H1 (cell line): ENCODE measurements around the gene ESR1. TPM values are rescaled to one million over a fixed set of nuclear protein-coding genes. Genes with fewer than 3 reads are reported as not detected.

Experiments
- CTCF ChIA-PET: fragments of 300-600 bp; sonication (Branson Sonifier 250); formaldehyde crosslinking; loops from one replicate; lab custom pipeline; 2021; ENCODE audit not compliant: partially characterized antibody; lab: Charles Lee
- POLR2A ChIA-PET: fragments of 300-600 bp; sonication (Branson Sonifier 250); formaldehyde crosslinking; loops from one replicate; lab custom pipeline; 2021; ENCODE audit warnings: inconsistent platforms; ENCODE audit not compliant: partially characterized antibody; lab: Charles Lee
- DNase-seq, 2 experiments: peaks; one replicate each; pipeline versions ENCODE4 v3.0.0 to v3.0.0-alpha.2; 2010 to 2022; ENCODE audit warnings: low spot score in 2 of 2, low read depth in 1 of 2, mixed read lengths in 1 of 2
- FAIRE-seq: peaks from 2 replicates; lab custom pipeline; 2011; peaks lifted over from hg19 to GRCh38; lab: Jason Lieb, UNC
- H2AFZ ChIP-seq: 2 replicates; pipeline ENCODE4 v1.8.1; 2012; ENCODE audit warnings: low read length, inconsistent platforms
- H2AK5ac ChIP-seq: 2 replicates; pipeline ENCODE4 v1.6.1; 2013; ENCODE audit warnings: low read depth, low read length
- H2BK120ac ChIP-seq: replicated peaks from 2 replicates; pipeline ENCODE3; 2013; ENCODE audit warnings: low read depth, low read length, inconsistent platforms
- H2BK12ac ChIP-seq: 2 replicates; pipeline ENCODE4 v1.6.1; 2013; ENCODE audit warnings: low read depth, low read length
- H2BK15ac ChIP-seq: 2 replicates; pipeline ENCODE4 v1.6.1; 2013; ENCODE audit warnings: low read length
- H2BK20ac ChIP-seq: 2 replicates; pipeline ENCODE4 v1.6.1; 2013; ENCODE audit warnings: low read length
- H2BK5ac ChIP-seq: 2 replicates; pipeline ENCODE4 v1.6.1; 2013; ENCODE audit warnings: low read depth, low read length
- H3K14ac ChIP-seq: 2 replicates; pipeline ENCODE4 v1.6.1; 2013; ENCODE audit warnings: inconsistent platforms; ENCODE audit not compliant: insufficient read length
- H3K18ac ChIP-seq: 2 replicates; pipeline ENCODE4 v1.6.1; 2013; ENCODE audit warnings: low read length; ENCODE audit errors: extremely low read depth
- H3K23ac ChIP-seq: 2 replicates; pipeline ENCODE4 v1.6.1; 2013; ENCODE audit warnings: inconsistent platforms; ENCODE audit not compliant: insufficient read length
- H3K23me2 ChIP-seq: 2 replicates; pipeline ENCODE4 v1.6.1; 2013; ENCODE audit warnings: low read depth, low read length
- H3K27ac ChIP-seq: 2 replicates; pipeline ENCODE4 v1.6.1; 2011; ENCODE audit warnings: low read depth, low read length, inconsistent platforms
- H3K27me3 ChIP-seq, 4 experiments: replicated peaks in 1 of 4; 1 replicate in 1 of 4; 2 replicates in 3 of 4; pipeline versions ENCODE4 v1.6.1 to v1.8.1; 2011 to 2013; ENCODE audit warnings: low read length in 3 of 4, mild to moderate bottlenecking in 3 of 4, inconsistent platforms in 2 of 4, mixed read lengths in 2 of 4, moderate library complexity in 1 of 4; ENCODE audit not compliant: control insufficient read depth in 3 of 4, insufficient read depth in 3 of 4; ENCODE audit errors: extremely low read depth in 1 of 4
- H3K36me3 ChIP-seq, 4 experiments: 2 replicates each; pipeline versions ENCODE4 v1.6.1 to v1.8.1; 2011 to 2013; ENCODE audit warnings: mild to moderate bottlenecking in 4 of 4, low read length in 3 of 4, moderate library complexity in 2 of 4, control low read depth in 1 of 4, inconsistent platforms in 1 of 4; ENCODE audit not compliant: insufficient read depth in 4 of 4, control insufficient read depth in 2 of 4
- H3K4ac ChIP-seq: replicated peaks from 2 replicates; pipeline ENCODE3; 2013; ENCODE audit warnings: low read length, low read depth, mixed read lengths, inconsistent platforms; ENCODE audit not compliant: insufficient read length
- H3K4me1 ChIP-seq, 4 experiments: replicated peaks in 1 of 4; 1 replicate in 1 of 4; 2 replicates in 3 of 4; pipeline versions ENCODE4 v1.6.1 to v1.8.1; 2011 to 2013; ENCODE audit warnings: low read length in 3 of 4, inconsistent platforms in 2 of 4, mixed read lengths in 1 of 4; ENCODE audit not compliant: insufficient read depth in 4 of 4, control insufficient read depth in 3 of 4
- H3K4me2 ChIP-seq, 2 experiments: 2 replicates each; pipeline versions ENCODE4 v1.6.1 to v1.8.1; 2011 to 2013; ENCODE audit warnings: low read depth in 2 of 2, low read length in 2 of 2, control low read depth in 1 of 2, inconsistent platforms in 1 of 2, mild to moderate bottlenecking in 1 of 2; ENCODE audit not compliant: insufficient read depth in 1 of 2
- H3K4me3 ChIP-seq, 4 experiments: fragments of 200-600, 300-600 bp in 1 of 4; sonication (generic), shearing (Covaris generic), sonication (Bioruptor Twin) in 1 of 4; 2 replicates each; pipeline versions ENCODE4 v1.5.1 to v1.8.1; 2011 to 2016; ENCODE audit warnings: low read length in 4 of 4, low read depth in 3 of 4, control low read depth in 2 of 4, inconsistent platforms in 2 of 4, mild to moderate bottlenecking in 2 of 4, mixed read lengths in 1 of 4, moderate library complexity in 1 of 4; ENCODE audit not compliant: insufficient read depth in 2 of 4; ENCODE audit errors: extremely low read depth in 1 of 4
- H3K56ac ChIP-seq: replicated peaks from 2 replicates; pipeline ENCODE3; 2013; ENCODE audit warnings: low read depth, mild to moderate bottlenecking, mixed read lengths, low read length, inconsistent platforms; ENCODE audit not compliant: insufficient read length
- H3K79me1 ChIP-seq: 2 replicates; pipeline ENCODE4 v1.6.1; 2013; ENCODE audit warnings: low read depth, low read length, control low read depth
- H3K79me2 ChIP-seq, 2 experiments: 2 replicates each; pipeline versions ENCODE4 v1.6.1 to v1.8.1; 2012 to 2013; ENCODE audit warnings: low read length in 2 of 2, mild to moderate bottlenecking in 2 of 2, inconsistent platforms in 1 of 2; ENCODE audit not compliant: insufficient read depth in 2 of 2, control insufficient read depth in 1 of 2
- H3K9ac ChIP-seq, 4 experiments: replicated peaks in 1 of 4; 1 replicate in 1 of 4; 2 replicates in 3 of 4; pipeline versions ENCODE4 v1.6.1 to v1.8.1; 2011 to 2013; ENCODE audit warnings: low read depth in 3 of 4, low read length in 3 of 4, control low read depth in 2 of 4, mild to moderate bottlenecking in 2 of 4, moderate library complexity in 2 of 4, inconsistent platforms in 1 of 4; ENCODE audit errors: extremely low read depth in 1 of 4
- H3K9me3 ChIP-seq, 2 experiments: 2 replicates each; pipeline versions ENCODE4 v1.6.1 to v1.8.1; 2012 to 2013; ENCODE audit warnings: mild to moderate bottlenecking in 2 of 2, moderate library complexity in 2 of 2, control low read depth in 1 of 2, inconsistent platforms in 1 of 2, low read depth in 1 of 2, low read length in 1 of 2, mixed read lengths in 1 of 2; ENCODE audit not compliant: insufficient read depth in 2 of 2
- H4K20me1 ChIP-seq, 2 experiments: replicated peaks in 1 of 2; 2 replicates each; pipeline versions ENCODE3 to v1.8.1; 2011 to 2013; ENCODE audit warnings: inconsistent platforms in 2 of 2, low read length in 2 of 2, mild to moderate bottlenecking in 1 of 2; ENCODE audit not compliant: insufficient read depth in 2 of 2, control insufficient read depth in 1 of 2
- H4K5ac ChIP-seq: 2 replicates; pipeline ENCODE4 v1.6.1; 2013; ENCODE audit warnings: low read length, low read depth, mixed read lengths, inconsistent platforms; ENCODE audit not compliant: insufficient read length
- H4K8ac ChIP-seq: 2 replicates; pipeline ENCODE4 v1.8.0; 2013; ENCODE audit warnings: mild to moderate bottlenecking, moderate library complexity, low read length, inconsistent platforms; ENCODE audit not compliant: insufficient read depth; ENCODE audit errors: extremely low read depth
- H4K91ac ChIP-seq: replicated peaks from 2 replicates; pipeline ENCODE3; 2013; ENCODE audit warnings: low read length, mixed read lengths, inconsistent platforms; ENCODE audit not compliant: insufficient read length
- EZH2 ChIP-seq: fragments of 200-600 bp; sonication (generic); IDR thresholded peaks from 2 replicates; pipeline ENCODE4 v1.7.1; 2012; ENCODE audit warnings: low read depth, mild to moderate bottlenecking, moderate library complexity, low read length, inconsistent platforms; ENCODE audit not compliant: severe bottlenecking
- GTF2F1 ChIP-seq: IDR thresholded peaks from 2 replicates; pipeline ENCODE4 v1.6.1; 2012; ENCODE audit warnings: low read depth, low read length, improper control_type of control experiment, borderline replicate concordance
- JUND ChIP-seq: IDR thresholded peaks from 2 replicates; pipeline ENCODE4 v1.6.1; 2011; ENCODE audit warnings: mild to moderate bottlenecking, improper control_type of control experiment, low read length
- KDM4A ChIP-seq: IDR thresholded peaks from one replicate; pipeline ENCODE4 v1.7.1; 2012; ENCODE audit warnings: low read depth, mild to moderate bottlenecking, moderate library complexity, low read length, inconsistent platforms; ENCODE audit not compliant: severe bottlenecking
- WGBS, 2 experiments: shearing (Covaris generic) in 1 of 2; methylation state at CpG; one replicate each; pipeline versions ENCODE4 v1.1.6 to v1.1.7; 2013 to 2015; ENCODE audit warnings: low lambda C conversion rate in 2 of 2, mixed read lengths in 2 of 2, inconsistent platforms in 1 of 2, low coverage in 1 of 2, missing lambda C conversion rate in 1 of 2; ENCODE audit not compliant: insufficient replicate concordance in 2 of 2, insufficient coverage in 1 of 2, insufficient read length in 1 of 2; ENCODE audit errors: extremely low coverage in 1 of 2, missing lambda C conversion rate in 1 of 2; 5-methylcytosine and 5-hydroxymethylcytosine counted together
- polyA plus RNA-seq, 7 experiments: library from polyadenylated mRNA; depleted of rRNA in 3 of 7; stranded (reverse) in 5 of 7; unstranded in 2 of 7; fragments of >200 nt in 5 of 7; fragments of 200-250 nt in 2 of 7; gene quantifications; 1 replicate in 5 of 7; 2 replicates in 1 of 7; 4 replicates in 1 of 7; pipeline versions ENCODE4 v1.2.1 to v1.2.3, GENCODE V29; 2011 to 2013; ENCODE audit warnings: missing spikeins in 2 of 7, mixed read lengths in 2 of 7
- total RNA-seq: library from RNA; stranded (reverse); fragmentation: NEBNext Ultra II Directional; extraction: Animal tissue kit (Norgen Biotek cat#: 25700); gene quantifications from 2 replicates; pipeline ENCODE4 v1.2.1, GENCODE V29; 2021

ESR1 gene
- total and polyA plus RNA-seq, 2 of the 8 experiments (the other 6 are each of a cell fraction or from before 2014, with no cell fraction given), result 0.03 to 0.17 TPM

DNA sequence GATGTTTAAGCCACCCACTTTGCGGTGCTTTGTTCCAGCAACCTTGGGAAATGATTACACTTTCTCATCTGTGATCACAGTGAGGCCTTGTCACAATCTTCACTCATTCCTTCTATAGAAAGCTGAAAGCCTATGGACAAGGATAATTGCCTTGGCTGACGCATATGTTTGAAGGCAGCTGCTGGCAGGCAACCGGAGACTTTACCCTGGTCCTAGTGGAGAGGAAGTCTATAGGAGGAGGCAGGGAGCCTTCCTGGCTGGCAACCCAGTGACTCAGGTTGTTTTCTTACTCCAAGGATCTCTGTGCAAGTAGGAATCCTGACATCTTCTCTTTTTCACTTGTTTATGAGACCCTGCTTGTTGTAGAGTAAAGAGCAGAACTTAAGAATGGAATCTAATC is 34.1 kb upstream of the ESR1 start:
- no peak overlapping the region for H3K56ac ChIP-seq
- H2BK12ac ChIP-seq, result no peak overlapping the region
- no peak overlapping the region for H4K91ac ChIP-seq
- no peaks in the 10 kb centered on the region for H3K36me3 ChIP-seq
- no peak overlapping the region for H3K14ac ChIP-seq
- DNase-seq (no peak), FAIRE-seq (no peak)
- no peak overlapping the region for H3K4me2 ChIP-seq
- H3K9ac ChIP-seq, result no peak overlapping the region
- ChIA-PET POLR2A (no interaction called here), CTCF (interaction anchor here (0.8 to 1.1 kb wide), 2 partner anchors 8 to 20 kb away, joined by 3 read pairs; no protein-coding TSS in a partner anchor)
- no peaks in the 10 kb centered on the region for H3K27me3 ChIP-seq
- no peaks in the 10 kb centered on the region for H3K9me3 ChIP-seq
- H3K79me2 ChIP-seq, result no peaks in the 10 kb centered on the region
- no peaks in the 10 kb centered on the region for H4K20me1 ChIP-seq
- H4K5ac ChIP-seq, result no peak overlapping the region
- no peak overlapping the region for H3K23ac ChIP-seq
- H3K79me1 ChIP-seq, result no peaks in the 10 kb centered on the region
- no peaks in the 10 kb centered on the region for H3K23me2 ChIP-seq
- 91% methylated on average over 3 of the region's 3 CpGs; no CpG with 5 or more reads in 1 of the 2 experiments for WGBS, 2 experiments
- H3K27ac ChIP-seq, result no peak overlapping the region
- H3K4me3 ChIP-seq, result no peak overlapping the region
- H2AFZ ChIP-seq, result no peak overlapping the region
- no peak overlapping the region for H4K8ac ChIP-seq
- H3K4ac ChIP-seq, result no peak overlapping the region
- H2BK120ac ChIP-seq, result no peak overlapping the region
- TF ChIP-seq GTF2F1, result no peak
- no peak for TF ChIP-seq KDM4A
- TF ChIP-seq EZH2, result no peak
- no peak for TF ChIP-seq JUND
- H3K18ac ChIP-seq, result no peak overlapping the region
- H2BK20ac ChIP-seq, result no peak overlapping the region
- H2BK5ac ChIP-seq, result no peak overlapping the region
- H3K4me1 ChIP-seq, result no peaks in the 10 kb centered on the region
- H2AK5ac ChIP-seq, result no peak overlapping the region
- H2BK15ac ChIP-seq, result no peak overlapping the region
